ENCODE data around the gene C3orf18. TPM values are rescaled to one million over a fixed set of nuclear protein-coding genes. Genes with fewer than 3 reads are reported as not detected.

The C3orf18 gene
- total and polyA plus RNA-seq, 9 of the 15 experiments (the other 6 are each of a cell fraction or from before 2014, with no cell fraction given), result 0.01 to 2.3 (median 0.94) TPM

DNA sequence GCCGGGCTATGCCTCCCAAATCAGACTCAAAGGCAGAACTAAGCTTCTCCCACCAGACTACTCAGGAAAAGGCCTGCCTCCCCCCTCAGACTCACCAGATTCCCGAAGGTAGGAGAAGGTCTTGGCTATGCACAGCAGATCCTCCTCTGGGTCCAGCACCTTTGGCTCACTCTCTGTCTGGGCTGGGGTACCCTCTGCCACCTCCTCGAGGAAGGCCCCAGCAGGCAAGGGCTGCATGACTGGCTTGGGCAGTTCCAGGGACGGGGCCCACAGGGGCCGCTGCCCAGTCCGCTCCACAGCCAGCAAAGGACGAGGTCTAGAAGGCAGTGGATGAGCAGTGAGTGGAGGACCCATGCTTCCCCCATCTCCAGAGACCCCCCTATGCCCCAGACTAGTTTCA lies 40.7 kb upstream of the C3orf18 start:
- Histone ChIP-seq H3K27me3 (ENCODE audit: control insufficient read depth in 2 of 2, insufficient read depth in 2 of 2, low read length in 2 of 2) (no peaks in the 10 kb centered on the region), H3K27ac (ENCODE audit: extremely low read depth, low read depth, low read length) (peak overlapping the region; percentile 85), H3K36me3 (ENCODE audit: control insufficient read depth, insufficient read depth, low read length) (peaks cover 75% of the 10 kb centered on the region), H3K9ac (ENCODE audit: insufficient read depth in 1 of 2, low read depth in 2 of 2, low read length in 2 of 2) (peak overlapping the region; percentile 87 to 94), H3K4me2 (ENCODE audit: insufficient read depth, low read length) (peak overlapping the region; percentile 95), H2AFZ (ENCODE audit: low read depth, low read length) (no peak overlapping the region), H3K4me1 (replicated peaks in 1 of 2; ENCODE audit: control insufficient read depth in 2 of 2, insufficient read depth in 2 of 2, low read length in 2 of 2) (peaks cover 34 to 48% of the 10 kb centered on the region in 2 experiments), H3K9me3 (replicated peaks; ENCODE audit: control insufficient read depth, insufficient read depth, low read depth, low read length) (no peaks in the 10 kb centered on the region), H4K20me1 (replicated peaks; ENCODE audit: control insufficient read depth, insufficient read depth, low read length) (peaks cover 36% of the 10 kb centered on the region), H3K9me1 (ENCODE audit: control insufficient read depth, insufficient read depth, low read length) (peaks cover 3% of the 10 kb centered on the region), H3K4me3 (peak overlapping the region; percentile 87), H3K79me2 (ENCODE audit: control insufficient read depth, insufficient read depth, low read length) (peaks cover 91% of the 10 kb centered on the region)
- WGBS (ENCODE audit: insufficient coverage, low coverage, missing lambda C conversion rate), result 3% methylated on average over 4 of the region's 7 CpGs
- in situ Hi-C loops (cut with MboI) (no loop called here), intact Hi-C loops (cut with micrococcal nuclease) (no loop called here)
- CTCF ChIA-PET (ENCODE audit: low intra/inter-chr PET ratio), result no interaction called here
- no peak for FAIRE-seq
- no TSS peak for BruUV-seq (replicated peaks)
- no peak for ATAC-seq
- POLR2A ChIA-PET, result interaction anchor here (0.6 to 4.8 kb wide), 6 partner anchors 9 to 113 kb away, joined by 3 to 22 read pairs (median 6); partner anchors contain the start of gene HEMK1
- no peak for DNase-seq (ENCODE audit: extremely low read depth in 1 of 4, low spot score in 3 of 4)
- TF ChIP-seq, protein P1, sequence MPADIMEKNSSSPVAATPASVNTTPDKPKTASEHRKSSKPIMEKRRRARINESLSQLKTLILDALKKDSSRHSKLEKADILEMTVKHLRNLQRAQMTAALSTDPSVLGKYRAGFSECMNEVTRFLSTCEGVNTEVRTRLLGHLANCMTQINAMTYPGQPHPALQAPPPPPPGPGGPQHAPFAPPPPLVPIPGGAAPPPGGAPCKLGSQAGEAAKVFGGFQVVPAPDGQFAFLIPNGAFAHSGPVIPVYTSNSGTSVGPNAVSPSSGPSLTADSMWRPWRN (IDR thresholded peaks at IDR 0.05; ENCODE audit: low read depth), result no peak
- TF ChIP-seq, protein P2, sequence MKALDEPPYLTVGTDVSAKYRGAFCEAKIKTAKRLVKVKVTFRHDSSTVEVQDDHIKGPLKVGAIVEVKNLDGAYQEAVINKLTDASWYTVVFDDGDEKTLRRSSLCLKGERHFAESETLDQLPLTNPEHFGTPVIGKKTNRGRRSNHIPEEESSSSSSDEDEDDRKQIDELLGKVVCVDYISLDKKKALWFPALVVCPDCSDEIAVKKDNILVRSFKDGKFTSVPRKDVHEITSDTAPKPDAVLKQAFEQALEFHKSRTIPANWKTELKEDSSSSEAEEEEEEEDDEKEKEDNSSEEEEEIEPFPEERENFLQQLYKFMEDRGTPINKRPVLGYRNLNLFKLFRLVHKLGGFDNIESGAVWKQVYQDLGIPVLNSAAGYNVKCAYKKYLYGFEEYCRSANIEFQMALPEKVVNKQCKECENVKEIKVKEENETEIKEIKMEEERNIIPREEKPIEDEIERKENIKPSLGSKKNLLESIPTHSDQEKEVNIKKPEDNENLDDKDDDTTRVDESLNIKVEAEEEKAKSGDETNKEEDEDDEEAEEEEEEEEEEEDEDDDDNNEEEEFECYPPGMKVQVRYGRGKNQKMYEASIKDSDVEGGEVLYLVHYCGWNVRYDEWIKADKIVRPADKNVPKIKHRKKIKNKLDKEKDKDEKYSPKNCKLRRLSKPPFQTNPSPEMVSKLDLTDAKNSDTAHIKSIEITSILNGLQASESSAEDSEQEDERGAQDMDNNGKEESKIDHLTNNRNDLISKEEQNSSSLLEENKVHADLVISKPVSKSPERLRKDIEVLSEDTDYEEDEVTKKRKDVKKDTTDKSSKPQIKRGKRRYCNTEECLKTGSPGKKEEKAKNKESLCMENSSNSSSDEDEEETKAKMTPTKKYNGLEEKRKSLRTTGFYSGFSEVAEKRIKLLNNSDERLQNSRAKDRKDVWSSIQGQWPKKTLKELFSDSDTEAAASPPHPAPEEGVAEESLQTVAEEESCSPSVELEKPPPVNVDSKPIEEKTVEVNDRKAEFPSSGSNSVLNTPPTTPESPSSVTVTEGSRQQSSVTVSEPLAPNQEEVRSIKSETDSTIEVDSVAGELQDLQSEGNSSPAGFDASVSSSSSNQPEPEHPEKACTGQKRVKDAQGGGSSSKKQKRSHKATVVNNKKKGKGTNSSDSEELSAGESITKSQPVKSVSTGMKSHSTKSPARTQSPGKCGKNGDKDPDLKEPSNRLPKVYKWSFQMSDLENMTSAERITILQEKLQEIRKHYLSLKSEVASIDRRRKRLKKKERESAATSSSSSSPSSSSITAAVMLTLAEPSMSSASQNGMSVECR (CRISPR knock-in tag; IDR thresholded peaks at IDR 0.05), result no peak
- TF ChIP-seq CBFB (CRISPR knock-in tag; IDR thresholded peaks at IDR 0.05) (no peak), ZNF436 (CRISPR knock-in tag; IDR thresholded peaks at IDR 0.05) (no peak), RBM17 (IDR thresholded peaks at IDR 0.05; ENCODE audit: borderline replicate concordance, low read depth, low read length) (no peak), ZNF699 (CRISPR knock-in tag; IDR thresholded peaks at IDR 0.05; ENCODE audit: insufficient replicate concordance) (no peak), MCM2 (IDR thresholded peaks at IDR 0.05; ENCODE audit: low read depth) (no peak), ARID2 (IDR thresholded peaks at IDR 0.05) (no peak), SMARCA4 (IDR thresholded peaks at IDR 0.05) (no peak), ZNF75A (CRISPR knock-in tag; IDR thresholded peaks at IDR 0.05) (no peak), TRIM24 (IDR thresholded peaks at IDR 0.05) (no peak), RBM34 (IDR thresholded peaks at IDR 0.05; ENCODE audit: borderline replicate concordance, insufficient read depth, low read length) (no peak), NEUROD1 (IDR thresholded peaks at IDR 0.05; ENCODE audit: borderline replicate concordance, low read depth, low read length, partially characterized antibody) (no peak), CHD1 (IDR thresholded peaks at IDR 0.05; ENCODE audit: low read length) (peak; percentile 58), ZFP36 (IDR thresholded peaks at IDR 0.05; ENCODE audit: low read depth, low read length, partially characterized antibody) (peak; percentile 53), GATAD2B (IDR thresholded peaks at IDR 0.05; ENCODE audit: borderline replicate concordance) (no peak)
- TF ChIP-seq, protein P3, sequence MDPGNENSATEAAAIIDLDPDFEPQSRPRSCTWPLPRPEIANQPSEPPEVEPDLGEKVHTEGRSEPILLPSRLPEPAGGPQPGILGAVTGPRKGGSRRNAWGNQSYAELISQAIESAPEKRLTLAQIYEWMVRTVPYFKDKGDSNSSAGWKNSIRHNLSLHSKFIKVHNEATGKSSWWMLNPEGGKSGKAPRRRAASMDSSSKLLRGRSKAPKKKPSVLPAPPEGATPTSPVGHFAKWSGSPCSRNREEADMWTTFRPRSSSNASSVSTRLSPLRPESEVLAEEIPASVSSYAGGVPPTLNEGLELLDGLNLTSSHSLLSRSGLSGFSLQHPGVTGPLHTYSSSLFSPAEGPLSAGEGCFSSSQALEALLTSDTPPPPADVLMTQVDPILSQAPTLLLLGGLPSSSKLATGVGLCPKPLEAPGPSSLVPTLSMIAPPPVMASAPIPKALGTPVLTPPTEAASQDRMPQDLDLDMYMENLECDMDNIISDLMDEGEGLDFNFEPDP (CRISPR knock-in tag; IDR thresholded peaks at IDR 0.05), result no peak
